Glomerular endothelial cell (primary cell): ENCODE data around the gene KCNJ6. TPM values are rescaled to one million over a fixed set of nuclear protein-coding genes. Genes with fewer than 3 reads are reported as not detected.

Experiments used
- DNase-seq: peaks from one replicate; pipeline ENCODE4 v3.0.0-alpha.2; 2011; ENCODE audit warnings: low read depth, low spot score; ENCODE audit errors: extremely low read depth
- total RNA-seq: library from RNA; depleted of rRNA; stranded (reverse); fragments of >200 nt; gene quantifications from 2 replicates; pipeline ENCODE4 v1.2.3, GENCODE V29; 2015

The KCNJ6 gene
- total RNA-seq, 1 donor from 2014 or later: 0.12 TPM

DNA sequence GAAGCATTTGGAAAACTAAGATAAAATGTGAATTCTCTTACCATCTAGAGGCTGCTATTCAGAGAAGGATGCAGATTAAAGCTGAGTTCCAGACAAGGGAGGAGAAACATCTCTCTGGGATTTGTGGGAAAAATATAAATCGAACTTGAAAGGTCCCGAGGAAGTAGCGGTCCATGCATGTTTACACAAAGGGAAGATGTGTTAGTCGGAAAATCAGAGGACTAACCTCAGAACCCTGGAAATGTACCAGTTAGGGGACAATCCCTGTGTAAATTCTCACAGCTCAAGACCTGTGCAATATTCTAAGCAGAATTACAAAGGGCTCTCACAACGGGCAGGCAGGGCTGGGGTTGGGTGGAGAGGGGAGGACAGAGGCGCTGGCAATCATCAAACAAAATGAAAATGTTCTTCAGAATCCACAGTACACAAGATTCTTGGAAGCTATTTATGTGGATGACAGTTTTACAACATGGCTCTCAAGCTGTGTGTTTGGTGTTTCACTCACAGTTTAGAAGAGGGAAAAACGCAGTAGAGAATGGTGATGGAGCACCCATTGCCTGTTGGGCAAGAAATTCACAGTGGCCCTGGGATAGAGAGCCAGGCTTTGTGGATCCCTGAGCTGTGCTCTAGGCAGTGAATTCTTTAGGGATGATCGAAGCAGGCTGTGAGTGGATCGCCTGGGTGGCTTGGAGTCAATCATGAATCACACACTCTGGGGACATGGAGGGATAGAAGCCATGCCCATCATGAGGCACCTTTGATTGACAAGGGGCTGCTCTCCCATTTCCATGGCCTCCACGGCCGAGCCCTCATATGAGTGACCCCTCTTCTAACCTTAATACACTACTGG lies 47.6 kb downstream of the KCNJ6 start:
- no peak for DNase-seq

DNA sequence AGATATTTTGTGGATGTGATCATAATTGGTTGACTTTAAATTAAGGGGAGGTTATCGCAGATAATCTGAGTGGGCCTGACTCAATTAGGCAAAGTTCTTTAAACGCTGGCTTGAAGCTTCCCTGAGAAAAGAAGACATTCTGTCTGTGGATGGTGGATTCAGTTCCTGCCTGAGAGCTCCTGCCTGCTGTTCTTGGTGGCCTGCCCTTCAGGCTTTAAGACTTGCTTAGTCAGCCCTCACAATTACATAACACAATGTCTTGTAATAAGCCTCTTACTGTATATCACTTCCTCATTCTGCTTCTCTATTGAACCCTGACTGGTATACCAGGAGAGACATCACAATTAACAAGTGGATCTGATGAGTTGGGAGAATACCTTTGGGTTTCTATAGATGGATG lies 50.2 kb downstream of the KCNJ6 start:
- no peak for DNase-seq

DNA sequence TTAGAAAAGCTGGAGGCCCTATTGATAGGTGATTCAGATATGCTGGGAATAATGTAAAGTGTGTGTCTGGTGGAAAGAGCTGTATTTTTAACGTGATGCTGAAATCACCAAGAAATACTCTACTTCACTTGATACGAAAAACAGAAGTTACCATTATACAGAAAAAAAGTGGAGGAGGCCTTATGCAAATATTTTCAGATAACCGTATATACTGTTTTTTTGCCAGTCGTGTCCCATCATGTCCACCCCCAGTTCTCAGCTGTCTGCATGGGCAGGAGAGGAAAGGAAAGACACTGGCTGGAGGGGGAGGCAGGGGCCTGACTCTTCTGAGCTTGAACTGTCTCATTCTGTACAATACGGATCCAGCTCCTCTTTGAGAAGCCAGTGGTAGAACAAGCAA lies 51.1 kb downstream of the KCNJ6 start:
- no peak for DNase-seq

DNA sequence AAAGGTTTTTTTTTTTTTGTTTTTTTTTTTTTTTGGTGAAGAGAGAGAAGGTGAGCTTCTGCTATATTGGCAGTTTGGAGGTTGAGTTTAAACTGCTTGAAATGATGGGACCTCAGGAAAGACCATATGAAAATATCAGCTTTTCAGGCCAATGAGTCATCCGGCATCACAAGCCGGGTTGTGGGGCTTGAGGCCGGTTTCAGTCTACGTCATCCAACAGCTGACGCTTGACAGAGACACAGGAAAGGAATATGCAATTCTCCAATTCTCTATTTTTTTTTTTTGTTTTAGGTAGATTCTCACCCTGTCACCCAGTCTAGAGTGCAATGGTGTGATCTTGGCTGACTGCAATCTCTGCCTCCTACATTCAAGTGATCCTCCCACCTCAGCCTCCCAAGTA lies 52.4 kb downstream of the KCNJ6 start:
- DNase-seq: no peak

DNA sequence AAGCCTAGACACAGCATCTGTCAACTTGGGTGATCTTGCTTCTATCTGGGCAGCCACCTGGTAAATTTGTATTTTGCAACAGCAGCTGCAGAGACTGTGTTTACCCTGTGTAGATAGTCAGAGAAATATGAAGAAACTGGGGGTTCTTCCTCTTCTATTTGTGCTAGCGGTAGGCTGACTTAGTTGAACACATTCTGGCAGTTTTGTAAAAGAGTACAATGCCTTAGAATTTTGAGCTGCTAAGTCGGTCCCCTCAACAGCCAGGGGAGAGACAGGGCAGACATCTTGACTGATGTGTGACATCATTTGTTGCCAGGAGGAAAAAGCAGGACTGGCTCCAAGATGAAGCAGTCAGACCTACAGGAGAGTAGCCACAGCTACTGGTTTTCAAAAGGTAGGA lies 53.7 kb downstream of the KCNJ6 start:
- no peak for DNase-seq

DNA sequence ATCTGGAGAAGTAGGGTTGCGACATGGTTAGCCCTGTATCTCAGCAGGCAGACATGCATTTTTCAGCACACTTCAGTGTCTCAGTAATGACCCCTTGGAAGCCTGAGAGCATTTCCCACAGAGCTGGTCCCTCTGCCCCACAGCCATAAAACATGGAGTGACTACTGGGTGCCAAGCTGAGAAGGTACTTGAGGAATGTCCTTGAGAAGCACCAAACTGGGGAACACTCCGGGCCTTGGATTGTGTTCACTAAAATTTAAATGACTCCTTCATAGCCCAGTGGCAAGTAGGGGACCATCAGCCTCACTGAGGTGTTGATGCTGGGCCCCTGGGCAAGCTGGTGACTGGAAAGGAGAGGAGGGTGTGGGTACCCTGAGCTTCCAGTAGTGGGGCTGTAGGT lies 54.7 kb downstream of the KCNJ6 start:
- no peak for DNase-seq

DNA sequence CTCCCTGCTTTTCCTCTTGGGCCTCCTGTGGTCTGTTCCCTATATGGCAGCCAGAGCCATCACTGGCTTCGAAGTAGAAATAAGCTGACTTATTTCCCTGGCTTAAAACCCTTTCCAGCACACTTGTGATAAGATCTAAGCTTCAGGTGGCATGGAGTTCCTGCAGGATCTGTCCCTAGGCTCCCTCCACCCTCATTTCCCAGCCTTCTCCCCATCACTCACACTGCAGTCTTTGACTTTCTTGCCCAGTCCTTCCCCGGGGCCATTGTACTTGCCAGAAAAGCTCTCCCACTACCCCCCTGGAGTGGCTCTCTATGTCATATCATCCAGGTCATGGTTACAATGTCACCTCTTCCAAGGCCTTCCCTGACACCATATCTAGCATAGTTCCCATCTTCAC lies 55.8 kb downstream of the KCNJ6 start:
- DNase-seq: no peak

DNA sequence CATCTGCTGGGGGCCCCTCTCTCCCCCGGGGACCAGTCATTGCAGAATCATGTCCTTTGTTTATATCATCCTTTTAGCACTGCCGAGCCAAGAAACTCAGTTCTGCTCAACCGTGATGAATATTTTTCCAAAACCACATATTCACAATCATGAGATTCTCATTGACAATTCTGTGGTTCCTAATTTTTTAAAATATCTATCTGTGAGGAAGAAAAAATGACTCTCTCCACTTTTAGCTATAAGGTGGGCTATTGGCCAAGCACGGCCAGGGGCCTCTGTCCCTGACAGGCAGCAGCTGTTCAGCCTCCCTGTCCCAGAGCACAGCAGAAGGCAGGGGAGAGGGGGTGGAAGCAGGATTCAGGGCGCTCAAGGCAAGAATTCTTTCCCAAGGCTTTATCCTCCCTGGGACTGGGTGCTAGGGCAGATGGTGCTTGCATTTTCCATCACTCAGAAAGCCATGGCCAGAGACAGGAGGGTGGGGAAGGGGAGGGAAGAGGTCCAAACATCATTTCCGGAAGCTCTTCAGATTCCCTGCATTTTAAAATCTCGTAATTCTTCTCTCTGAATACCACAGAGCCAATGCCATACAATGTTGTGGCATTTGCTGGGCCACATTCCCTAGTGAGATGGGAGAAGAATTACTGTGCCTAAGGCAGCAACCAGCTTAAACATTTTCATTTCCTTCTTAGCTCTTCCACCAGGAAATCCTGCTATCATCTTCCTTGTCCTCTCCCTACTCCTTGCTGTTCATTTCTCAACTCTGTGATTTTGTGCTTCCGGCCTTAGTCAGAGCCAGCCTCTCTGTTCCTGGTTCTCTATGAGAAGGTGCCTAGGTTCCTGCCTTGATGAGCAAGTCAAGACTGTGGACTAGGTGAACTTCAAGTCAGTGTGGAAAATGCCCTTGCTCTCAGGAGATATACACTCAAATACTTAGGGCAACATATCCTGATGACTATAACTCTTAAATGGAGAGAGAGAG lies 60.3 kb downstream of the KCNJ6 start:
- no peak for DNase-seq

DNA sequence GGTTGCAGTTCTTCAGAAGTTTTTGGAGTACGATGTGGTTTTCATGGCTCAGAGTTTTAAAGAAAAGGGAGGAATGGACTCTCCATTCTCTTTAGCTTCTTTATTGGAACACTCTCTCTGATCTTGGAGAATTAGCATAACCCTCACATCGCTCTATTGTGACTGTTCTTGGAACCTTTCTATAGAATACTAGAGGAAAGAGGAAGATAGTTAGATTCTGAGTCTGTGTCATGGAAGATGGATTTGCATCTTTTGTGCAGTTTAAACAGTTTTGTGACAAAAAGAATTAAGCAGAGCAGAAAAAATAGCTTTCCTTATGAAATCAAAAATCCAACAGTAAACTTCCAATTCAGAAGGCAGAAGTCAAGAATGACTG lies 61.0 kb downstream of the KCNJ6 start:
- DNase-seq: no peak

DNA sequence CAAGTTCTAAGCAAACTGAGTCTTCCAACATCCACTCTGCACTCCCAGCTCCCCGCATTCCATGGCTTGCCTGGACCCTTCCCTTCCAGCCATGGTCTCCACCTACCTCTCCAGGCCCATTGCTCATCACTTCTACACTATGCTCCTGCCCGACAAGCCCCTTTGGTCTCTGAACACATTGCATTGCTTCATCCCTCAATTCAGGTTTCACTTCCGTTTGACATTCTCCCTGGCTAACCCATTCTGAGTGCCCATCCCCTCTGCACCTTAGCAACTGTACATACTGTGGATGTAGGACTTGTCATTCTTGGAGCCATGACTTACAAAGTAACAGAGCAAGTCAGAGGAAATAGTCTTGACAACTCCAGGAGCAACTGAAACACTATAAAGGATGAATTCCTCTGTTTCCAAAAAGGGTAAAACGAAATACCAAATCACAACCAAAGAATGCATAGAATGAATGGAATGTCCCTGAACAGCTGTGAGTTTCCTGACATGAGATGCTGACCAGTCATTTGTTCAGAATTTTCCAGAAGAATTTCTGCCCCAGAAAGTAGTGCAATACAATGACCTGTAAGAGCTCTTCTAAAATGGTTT lies 66.7 kb downstream of the KCNJ6 start:
- peak; percentile 7 for DNase-seq

DNA sequence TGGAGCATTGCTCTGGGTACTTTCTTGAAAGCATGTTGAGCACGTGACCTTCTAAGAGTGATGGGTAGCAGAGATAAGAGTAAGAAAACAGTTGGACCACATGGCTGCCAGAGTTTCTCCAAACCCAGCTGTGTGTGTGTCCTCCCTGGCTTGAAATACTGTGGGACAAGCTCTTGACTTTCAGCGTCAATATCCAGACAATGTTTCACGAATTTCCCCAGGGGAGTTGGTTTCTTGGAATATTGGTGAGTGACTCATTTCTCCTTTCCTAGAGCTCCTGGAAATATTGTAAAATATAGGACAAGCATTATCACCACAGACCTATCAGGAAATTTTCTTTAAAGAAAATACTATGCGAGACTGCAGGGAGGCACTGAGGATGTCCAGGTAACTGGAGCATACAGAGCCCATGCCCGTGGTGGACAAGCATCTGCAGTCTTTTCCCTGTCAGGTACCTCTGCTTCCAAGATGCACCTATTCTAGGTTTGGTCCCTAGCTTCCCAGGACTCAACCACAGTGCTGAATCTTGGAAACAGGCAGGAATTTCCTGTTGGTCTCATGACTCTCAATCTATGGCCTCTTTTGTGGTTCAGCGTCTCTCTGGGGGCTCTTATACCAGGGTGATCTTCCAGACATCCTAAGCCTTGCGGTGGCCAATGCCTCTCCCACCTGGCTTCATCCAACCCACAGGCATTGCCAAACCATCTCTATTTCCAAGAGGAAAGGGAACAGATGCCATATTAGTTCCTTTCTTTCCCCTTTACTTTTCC lies 67.4 kb downstream of the KCNJ6 start:
- DNase-seq: no peak

DNA sequence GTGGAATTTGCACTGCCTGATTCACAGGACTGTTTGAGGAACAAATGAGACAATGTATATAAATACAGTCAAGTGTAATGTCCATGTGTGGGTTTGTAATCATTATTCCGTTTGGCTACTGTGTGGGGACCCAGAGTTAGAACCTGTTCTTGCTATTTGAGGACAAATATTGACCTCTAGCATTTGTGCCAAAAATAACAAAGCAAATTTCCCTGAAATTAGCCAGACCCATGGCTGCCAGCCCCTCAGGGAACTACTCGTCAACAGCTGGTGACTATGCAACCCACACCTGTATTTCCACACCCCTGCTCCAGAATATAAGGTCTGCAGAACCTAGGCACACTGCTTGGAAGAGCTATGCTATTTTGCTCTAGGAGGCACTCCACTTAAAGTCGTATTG lies 70.7 kb downstream of the KCNJ6 start:
- no peak for DNase-seq

DNA sequence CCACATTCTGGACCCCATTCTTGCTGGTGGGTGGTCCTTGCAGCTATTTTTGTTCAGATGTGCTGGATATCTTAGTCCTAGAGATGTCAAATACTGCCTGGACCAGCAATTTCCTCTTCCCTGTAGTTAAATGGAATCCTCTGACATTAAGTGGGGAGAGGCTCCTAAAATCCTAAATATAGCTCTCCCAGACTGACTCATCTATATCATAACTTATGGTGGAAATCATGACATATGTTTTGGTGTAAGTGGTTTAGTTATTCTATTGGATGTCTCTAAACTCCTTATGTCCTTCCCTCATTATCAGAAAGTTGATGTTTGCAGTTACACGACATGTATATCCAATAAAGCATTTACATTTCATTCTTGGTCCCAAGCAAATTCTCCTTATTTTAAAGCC lies 73.1 kb downstream of the KCNJ6 start:
- DNase-seq: no peak

DNA sequence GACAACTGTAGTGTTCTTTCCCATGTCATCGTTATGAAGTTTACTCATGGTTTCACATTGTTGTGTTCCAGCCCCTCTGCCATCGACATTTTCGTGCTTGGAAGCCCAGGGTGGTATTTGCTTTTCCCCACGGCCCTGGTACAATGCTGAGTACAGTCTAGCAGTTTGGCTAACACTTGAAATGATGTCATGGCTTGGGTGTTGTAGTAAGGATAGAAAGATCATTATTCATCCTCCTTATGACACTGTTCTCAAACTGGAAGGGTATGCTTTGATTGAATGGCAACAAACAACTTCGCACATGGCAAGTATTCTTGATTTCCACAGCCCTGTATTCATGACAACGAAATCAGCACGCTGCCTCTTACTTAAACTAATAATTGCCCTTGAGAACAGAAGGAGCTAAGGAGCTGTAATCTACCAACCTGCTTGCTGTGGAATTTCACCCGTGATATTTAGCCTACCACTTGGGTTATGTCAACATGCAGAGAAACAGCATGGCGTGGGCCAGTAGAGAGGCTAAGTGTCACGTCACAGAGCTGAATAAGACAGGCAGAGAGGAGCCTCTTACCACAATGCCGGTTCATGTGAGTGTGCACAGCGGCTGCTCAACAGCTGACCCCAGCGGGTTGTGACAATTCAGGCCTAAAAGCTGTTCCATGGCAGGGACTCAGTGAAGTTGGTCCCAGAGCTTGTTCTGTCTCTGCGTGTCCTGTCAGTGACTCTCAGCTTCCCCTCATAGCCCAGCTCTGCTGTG lies 73.9 kb downstream of the KCNJ6 start:
- DNase-seq: no peak

DNA sequence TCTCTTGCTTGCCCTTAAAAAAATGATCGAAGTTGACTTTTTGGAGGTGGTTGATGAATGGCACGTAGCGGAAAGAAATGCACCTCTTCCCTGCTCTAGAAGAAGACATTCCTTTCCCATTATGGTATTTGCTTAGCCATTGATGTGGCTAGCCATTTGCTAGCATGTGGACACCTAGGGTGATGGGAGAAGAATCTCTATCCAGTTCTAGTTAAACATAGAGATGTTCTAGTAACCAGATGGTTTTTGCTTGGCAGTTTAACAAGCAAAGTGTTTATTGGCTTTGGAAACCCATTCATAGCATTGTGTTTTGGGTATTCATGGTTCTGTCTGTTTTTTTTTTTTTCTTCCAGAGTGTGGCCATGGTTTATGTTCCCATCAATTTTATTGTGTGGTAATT lies 78.9 kb downstream of the KCNJ6 start:
- no peak for DNase-seq

DNA sequence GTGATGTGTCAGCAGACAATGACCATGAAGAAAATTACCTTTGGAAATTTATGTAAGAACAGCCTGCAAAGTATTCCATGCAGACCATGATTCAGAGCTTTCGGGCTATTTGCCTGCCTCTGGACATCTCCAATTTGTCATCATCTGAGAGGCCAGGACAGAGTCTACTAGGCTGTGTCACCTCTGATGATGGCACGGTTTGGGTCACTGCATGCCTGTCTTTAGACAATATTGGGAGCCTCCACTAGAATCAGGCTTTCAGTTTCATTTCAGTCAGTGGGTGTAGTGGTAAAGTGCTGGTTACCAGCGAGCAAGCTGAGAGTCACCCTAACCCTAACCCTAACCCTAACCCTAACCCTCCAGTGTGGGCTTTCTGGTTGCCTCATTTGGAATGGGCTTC lies 80.8 kb downstream of the KCNJ6 start:
- DNase-seq: no peak

DNA sequence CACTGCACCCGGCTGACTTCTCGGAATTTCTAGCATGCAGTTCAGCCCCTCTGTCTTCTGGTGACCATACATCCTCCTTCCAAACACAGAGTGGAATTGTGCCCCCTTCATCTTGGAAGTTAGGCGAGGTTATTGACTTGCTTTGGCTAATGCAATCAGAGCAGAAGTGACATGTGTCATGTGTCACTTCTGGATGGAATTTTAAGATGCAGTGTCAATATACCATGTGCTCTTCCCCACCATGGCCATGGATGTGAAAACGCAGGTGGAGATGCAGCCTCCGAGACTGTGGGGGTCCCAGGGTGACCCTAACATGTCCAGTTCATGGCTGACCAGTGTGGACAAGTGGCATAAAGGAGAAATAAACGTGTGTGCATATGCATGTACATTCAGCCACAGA lies 83.0 kb downstream of the KCNJ6 start:
- no peak for DNase-seq

DNA sequence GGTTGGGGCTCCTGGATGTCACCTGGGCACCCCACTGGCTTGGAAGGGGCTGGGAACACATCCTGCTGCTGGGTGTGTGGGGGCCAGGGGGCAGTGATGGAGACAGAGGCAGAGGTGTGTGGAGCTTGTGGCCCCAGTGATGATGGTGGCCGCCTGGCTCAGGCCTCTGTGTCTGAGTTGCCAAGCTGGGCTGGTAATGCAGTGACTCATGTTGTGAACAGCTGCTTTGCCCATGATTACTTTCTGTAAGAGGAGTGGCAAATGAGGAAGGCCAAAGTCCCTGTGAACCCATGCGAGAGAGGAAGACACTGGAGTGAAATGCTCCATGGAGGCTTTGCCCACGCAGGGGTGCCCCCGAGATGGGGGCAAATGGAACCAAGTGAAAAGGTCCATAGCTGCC lies 86.8 kb downstream of the KCNJ6 start:
- DNase-seq: no peak

DNA sequence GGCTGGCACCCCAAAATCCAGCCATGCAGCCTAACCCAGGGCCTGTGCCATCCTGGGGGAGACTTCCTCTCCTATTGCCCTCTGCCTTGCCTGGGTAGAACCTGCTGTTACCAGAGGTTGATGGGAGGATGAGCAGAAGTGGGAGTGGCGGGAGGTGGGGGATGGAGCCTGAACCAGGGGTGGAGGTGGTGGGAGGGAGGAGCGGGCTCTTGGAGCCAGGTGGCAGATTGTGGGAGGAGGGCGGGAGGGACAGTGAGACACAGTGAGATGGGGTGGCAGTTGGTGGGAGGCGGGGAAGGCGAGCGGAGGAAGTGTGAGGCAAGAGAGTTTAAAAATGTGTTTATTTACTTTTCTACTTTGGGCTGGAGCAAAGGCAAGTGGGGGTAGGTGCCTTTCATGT lies 87.3 kb downstream of the KCNJ6 start:
- DNase-seq: no peak

DNA sequence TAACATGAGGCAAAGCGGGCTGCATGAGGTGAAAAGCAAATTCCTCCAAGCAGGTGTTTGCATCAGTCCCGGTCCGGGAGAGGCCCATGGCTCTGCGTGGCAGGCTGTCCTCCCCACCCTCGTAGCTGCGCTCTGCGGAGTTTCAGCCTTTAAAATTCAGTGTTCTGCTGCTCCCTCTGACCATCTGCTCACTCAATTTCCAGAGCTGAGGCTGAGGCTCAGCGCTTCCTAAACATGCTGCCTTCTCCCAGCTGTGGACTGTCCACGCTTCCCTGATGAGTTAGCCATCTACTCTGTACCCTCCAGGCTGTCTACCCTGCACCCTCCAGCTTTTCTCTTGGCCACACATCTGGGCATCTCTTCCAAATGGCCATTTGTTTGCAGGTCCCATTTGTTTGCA lies 87.7 kb downstream of the KCNJ6 start:
- no peak for DNase-seq
